ENCODE measurements around the gene SAC3D1.

- no peak for TF ChIP-seq CTCF (IDR thresholded peaks at IDR 0.05)
- TF ChIP-seq POLR2AphosphoS5 (IDR thresholded peaks at IDR 0.05) = no peak
- no peak for TF ChIP-seq POLR2A (IDR thresholded peaks at IDR 0.05)
- no peak for TF ChIP-seq EP300 (IDR thresholded peaks at IDR 0.05)
These were observed 25.3 kb downstream of the SAC3D1 start for GRCh38 chr11:65066315-65066714.
